Caco-2 (cell line): ENCODE data around the gene ELK4. TPM values are rescaled to one million over a fixed set of nuclear protein-coding genes. Genes with fewer than 3 reads are reported as not detected.

Experiments
- BruUV-seq: library from RNA; stranded (reverse); fragments of 400-500 nt; replicated peaks from 2 replicates; lab custom pipeline; 2021; lab: Mats Ljungman, UMichigan
- CTCF ChIA-PET: fragments of 300-600 bp; sonication (Branson Sonifier 250); formaldehyde crosslinking; loops from one replicate; lab custom pipeline; 2022; ENCODE audit warnings: antibody characterized with exemption; lab: Charles Lee
- POLR2A ChIA-PET: fragments of 300-600 bp; sonication (Branson Sonifier 250); formaldehyde crosslinking; loops from one replicate; lab custom pipeline; 2022; ENCODE audit warnings: antibody characterized with exemption; lab: Charles Lee
- DNase-seq, 2 experiments: peaks; one replicate each; pipeline versions ENCODE4 v3.0.0 to v3.0.0-alpha.2; 2020 to 2022
- H3K27me3 ChIP-seq: replicated peaks from 2 replicates; pipeline ENCODE4 v1.6.0; 2011; ENCODE audit warnings: low read length; ENCODE audit not compliant: control insufficient read depth, insufficient read depth
- H3K36me3 ChIP-seq: 2 replicates; pipeline ENCODE4 v1.5.1; 2011; ENCODE audit warnings: low read length; ENCODE audit not compliant: control insufficient read depth, insufficient read depth
- H3K4me1 ChIP-seq: fragments of 250-450 bp; sonication (Bioruptor Pico); 2 replicates; pipeline ENCODE4 v1.5.1; 2020; ENCODE audit warnings: mild to moderate bottlenecking
- H3K4me3 ChIP-seq: 2 replicates; pipeline ENCODE4 v1.5.1; 2011; ENCODE audit warnings: low read depth, mild to moderate bottlenecking, control low read depth, low read length
- H3K9me3 ChIP-seq: fragments of 250-450 bp; sonication (Bioruptor Pico); 2 replicates; pipeline ENCODE4 v1.5.1; 2020; ENCODE audit warnings: mild to moderate bottlenecking, moderate library complexity
- H3K27ac Mint-ChIP-seq: one replicate; pipeline ENCODE4 v1.8.0; 2022; ENCODE audit warnings: mixed read lengths; ENCODE audit not compliant: unreplicated experiment
- H3K27me3 Mint-ChIP-seq: one replicate; pipeline ENCODE4 v1.8.0; 2022; ENCODE audit warnings: mixed read lengths; ENCODE audit not compliant: insufficient read depth, unreplicated experiment
- H3K36me3 Mint-ChIP-seq: one replicate; pipeline ENCODE4 v1.8.0; 2022; ENCODE audit warnings: mild to moderate bottlenecking, mixed read lengths; ENCODE audit not compliant: insufficient read depth, unreplicated experiment
- H3K4me1 Mint-ChIP-seq: one replicate; pipeline ENCODE4 v1.8.0; 2022; ENCODE audit warnings: low read depth, mixed read lengths; ENCODE audit not compliant: unreplicated experiment
- H3K4me3 Mint-ChIP-seq: one replicate; pipeline ENCODE4 v1.8.0; 2022; ENCODE audit warnings: mild to moderate bottlenecking, moderate library complexity, mixed read lengths; ENCODE audit not compliant: unreplicated experiment
- H3K9me3 Mint-ChIP-seq: one replicate; pipeline ENCODE4 v1.8.0; 2022; ENCODE audit warnings: mixed read lengths; ENCODE audit not compliant: unreplicated experiment
- intact Hi-C: fragments of 100-400 bp; cut with micrococcal nuclease; formaldehyde crosslinking; loops from one replicate; pipeline ENCODE4 v1.10.0; 2022; ENCODE audit not compliant: unreplicated experiment
- total RNA-seq: library from RNA; stranded (reverse); gene quantifications from 2 replicates; pipeline ENCODE4 v1.2.3, GENCODE V29; 2022
- TF ChIP-seq, protein P1 (sequence below), 2 experiments: fragments of 200-600 bp in 1 of 2; IDR thresholded peaks; 1 replicate in 1 of 2; 2 replicates in 1 of 2; pipeline versions ENCODE4 v1.5.1 to v1.8.0; 2011 to 2022; ENCODE audit warnings: antibody characterized with exemption in 1 of 2, control low read depth in 1 of 2, inconsistent platforms in 1 of 2, low read depth in 1 of 2, low read length in 1 of 2, mild to moderate bottlenecking in 1 of 2, moderate library complexity in 1 of 2; ENCODE audit not compliant: insufficient read depth in 1 of 2, severe bottlenecking in 1 of 2, unreplicated experiment in 1 of 2

The ELK4 gene
- total RNA-seq, 1 experiment from 2014 or later: 14.4 TPM

DNA sequence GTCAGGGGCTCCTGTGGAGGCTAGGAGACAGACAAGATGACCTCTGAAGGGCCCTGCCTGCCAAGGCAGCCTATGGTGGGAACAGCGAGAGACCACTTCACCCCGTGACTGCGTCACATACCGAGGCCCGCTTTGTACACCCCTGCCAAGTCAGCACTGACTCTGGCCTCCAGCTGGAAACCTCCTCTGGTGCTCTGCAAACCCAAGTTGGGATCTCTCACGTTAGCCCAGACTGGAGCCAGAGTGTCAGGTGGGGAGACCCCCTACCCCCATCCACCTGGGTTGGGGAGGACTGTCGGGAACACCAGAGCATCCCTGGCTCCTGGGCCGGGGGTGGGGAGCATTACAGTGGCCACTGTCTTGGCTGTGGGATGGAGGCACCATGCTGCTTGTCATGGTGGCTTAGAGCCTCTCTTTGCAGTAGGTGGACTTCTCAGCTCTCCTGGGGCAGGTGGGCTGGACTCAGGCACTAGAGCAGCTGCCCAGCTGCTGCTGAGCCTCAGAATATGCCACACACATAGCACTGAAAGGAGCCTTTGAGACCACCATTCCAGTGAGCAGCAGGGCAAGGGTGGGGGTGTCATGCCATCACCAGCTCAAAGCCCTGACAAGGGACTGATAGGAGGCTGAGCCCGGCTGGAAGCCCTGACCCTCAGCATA, 50.4 kb downstream of the ELK4 start:
- TF ChIP-seq, protein P1, sequence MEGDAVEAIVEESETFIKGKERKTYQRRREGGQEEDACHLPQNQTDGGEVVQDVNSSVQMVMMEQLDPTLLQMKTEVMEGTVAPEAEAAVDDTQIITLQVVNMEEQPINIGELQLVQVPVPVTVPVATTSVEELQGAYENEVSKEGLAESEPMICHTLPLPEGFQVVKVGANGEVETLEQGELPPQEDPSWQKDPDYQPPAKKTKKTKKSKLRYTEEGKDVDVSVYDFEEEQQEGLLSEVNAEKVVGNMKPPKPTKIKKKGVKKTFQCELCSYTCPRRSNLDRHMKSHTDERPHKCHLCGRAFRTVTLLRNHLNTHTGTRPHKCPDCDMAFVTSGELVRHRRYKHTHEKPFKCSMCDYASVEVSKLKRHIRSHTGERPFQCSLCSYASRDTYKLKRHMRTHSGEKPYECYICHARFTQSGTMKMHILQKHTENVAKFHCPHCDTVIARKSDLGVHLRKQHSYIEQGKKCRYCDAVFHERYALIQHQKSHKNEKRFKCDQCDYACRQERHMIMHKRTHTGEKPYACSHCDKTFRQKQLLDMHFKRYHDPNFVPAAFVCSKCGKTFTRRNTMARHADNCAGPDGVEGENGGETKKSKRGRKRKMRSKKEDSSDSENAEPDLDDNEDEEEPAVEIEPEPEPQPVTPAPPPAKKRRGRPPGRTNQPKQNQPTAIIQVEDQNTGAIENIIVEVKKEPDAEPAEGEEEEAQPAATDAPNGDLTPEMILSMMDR (IDR thresholded peaks at IDR 0.05; ENCODE audit: insufficient read depth in 1 of 2, low read depth in 1 of 2, low read length in 1 of 2, severe bottlenecking in 1 of 2, unreplicated experiment in 1 of 2): no peak
- no peak overlapping the region for H3K4me3 ChIP-seq
- peaks cover 8% of the 10 kb centered on the region for H3K27me3 ChIP-seq

DNA sequence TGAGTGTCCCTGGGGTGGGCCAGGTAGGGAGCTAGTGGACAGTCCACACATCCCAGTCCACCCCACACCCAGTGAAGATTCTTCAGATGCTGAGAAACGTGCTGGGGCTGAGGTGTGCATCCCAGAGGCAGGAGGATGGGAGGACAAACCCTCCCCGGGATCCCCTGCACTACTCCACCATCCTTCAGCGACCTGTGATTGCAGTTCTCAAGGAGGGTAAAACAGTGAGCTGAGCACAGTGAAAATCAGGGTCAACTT, 51.0 kb downstream of the ELK4 start:
- H3K4me1 ChIP-seq: no peaks in the 10 kb centered on the region
- CTCF ChIA-PET: no interaction called here
- POLR2A ChIA-PET: no interaction called here

More for the DNA sequence above, 50.4 kb downstream of the ELK4 start:
- peak in 1 of 2 experiments; percentile 21 for DNase-seq
- Mint-ChIP-seq H3K27ac (no peak overlapping the region), H3K36me3 (no peaks in the 10 kb centered on the region), H3K4me1 (no peaks in the 10 kb centered on the region), H3K27me3 (peaks cover 17% of the 10 kb centered on the region), H3K9me3 (no peaks in the 10 kb centered on the region), H3K4me3 (no peak overlapping the region)
- ChIA-PET POLR2A (no interaction called here), CTCF (no interaction called here)
- intact Hi-C loops: no loop called here
- no TSS peak for BruUV-seq
- Histone ChIP-seq H3K36me3 (no peaks in the 10 kb centered on the region), H3K9me3 (no peaks in the 10 kb centered on the region), H3K4me1 (no peaks in the 10 kb centered on the region)

DNA sequence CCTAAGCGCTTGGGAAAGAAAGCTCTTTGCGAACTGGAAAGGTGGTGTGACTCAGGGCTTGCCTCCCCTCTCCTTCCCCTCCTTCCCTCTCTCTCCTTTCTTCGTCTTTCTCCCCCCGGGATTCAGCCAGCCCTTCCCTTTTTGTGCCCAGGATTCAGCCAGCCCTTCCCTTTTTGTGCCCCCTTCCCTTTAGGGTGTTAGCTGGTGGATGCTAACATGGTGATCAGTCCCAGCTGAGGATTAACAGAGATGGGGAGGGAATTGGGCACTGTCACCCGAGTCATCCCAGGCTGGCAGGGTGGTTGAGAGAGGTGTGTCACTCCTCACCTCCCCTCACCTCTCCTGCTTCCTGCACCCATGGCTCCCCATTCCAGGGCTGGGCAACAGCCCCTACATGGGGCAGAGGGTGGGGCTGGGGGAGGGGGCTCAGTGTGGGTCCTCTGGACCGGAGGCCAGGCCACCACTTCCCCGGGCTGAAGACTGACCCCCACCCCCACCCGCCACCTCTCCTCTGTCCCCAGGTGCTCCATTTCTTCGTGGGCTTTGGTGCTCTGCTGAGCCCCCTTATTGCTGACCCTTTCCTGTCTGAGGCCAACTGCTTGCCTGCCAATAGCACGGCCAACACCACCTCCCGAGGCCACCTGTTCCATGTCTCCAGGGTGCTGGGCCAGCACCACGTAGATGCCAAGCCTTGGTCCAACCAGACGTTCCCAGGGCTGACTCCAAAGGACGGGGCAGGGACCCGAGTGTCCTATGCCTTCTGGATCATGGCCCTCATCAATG, 51.5 kb downstream of the ELK4 start:
- Mint-ChIP-seq H3K4me3 (no peak overlapping the region), H3K27me3 (peaks cover 17% of the 10 kb centered on the region), H3K27ac (no peak overlapping the region), H3K4me1 (no peaks in the 10 kb centered on the region), H3K36me3 (no peaks in the 10 kb centered on the region), H3K9me3 (no peaks in the 10 kb centered on the region)
- peaks cover 8% of the 10 kb centered on the region for H3K27me3 ChIP-seq
- H3K9me3 ChIP-seq: no peaks in the 10 kb centered on the region
- CTCF ChIA-PET: interaction anchor here (1.7 kb wide), 1 partner anchor 15 kb away, joined by 5 read pairs; no protein-coding TSS in a partner anchor
- H3K36me3 ChIP-seq: no peaks in the 10 kb centered on the region
- H3K4me1 ChIP-seq: no peaks in the 10 kb centered on the region
- intact Hi-C loops: no loop called here
- BruUV-seq: no TSS peak
- peak in 1 of 2 experiments; percentile 29 for DNase-seq
- POLR2A ChIA-PET: no interaction called here
- no peak overlapping the region for H3K4me3 ChIP-seq
- TF ChIP-seq, protein P1 (IDR thresholded peaks at IDR 0.05; ENCODE audit: insufficient read depth in 1 of 2, low read depth in 1 of 2, low read length in 1 of 2, severe bottlenecking in 1 of 2, unreplicated experiment in 1 of 2): no peak

More for the DNA sequence above, 51.0 kb downstream of the ELK4 start:
- Mint-ChIP-seq H3K27me3 (peaks cover 17% of the 10 kb centered on the region), H3K9me3 (no peaks in the 10 kb centered on the region), H3K4me1 (no peaks in the 10 kb centered on the region), H3K4me3 (no peak overlapping the region), H3K36me3 (no peaks in the 10 kb centered on the region), H3K27ac (no peak overlapping the region)
- Histone ChIP-seq H3K4me3 (no peak overlapping the region), H3K9me3 (no peaks in the 10 kb centered on the region), H3K27me3 (peaks cover 8% of the 10 kb centered on the region), H3K36me3 (no peaks in the 10 kb centered on the region)
- no TSS peak for BruUV-seq
- TF ChIP-seq, protein P1 (IDR thresholded peaks at IDR 0.05; ENCODE audit: insufficient read depth in 1 of 2, low read depth in 1 of 2, low read length in 1 of 2, severe bottlenecking in 1 of 2, unreplicated experiment in 1 of 2): no peak
- intact Hi-C loops: no loop called here
- DNase-seq: no peak
